ENCODE data around the gene HOATZ.

GRCh38 chr11:111465400-111465799 is 49.2 kb upstream of the HOATZ start:
- TF ChIP-seq CTCF (IDR thresholded peaks at IDR 0.05; ENCODE audit: extremely low read depth in 1 of 2, insufficient read depth in 1 of 2, low read depth in 1 of 2, low read length in 2 of 2) (no peak), POLR2A (IDR thresholded peaks at IDR 0.05; ENCODE audit: low read depth, low read length) (no peak), GATA2 (IDR thresholded peaks at IDR 0.05; ENCODE audit: insufficient read depth, insufficient read length, low read depth, low read length) (no peak), POLR2AphosphoS5 (IDR thresholded peaks at IDR 0.05; ENCODE audit: insufficient read depth, low read depth, low read length) (no peak), MYC (IDR thresholded peaks at IDR 0.05; ENCODE audit: low read depth, low read length) (no peak)
